A549 (cell line): Measurements from ENCODE around the gene KANSL1.

Source experiments
- MAZ ChIP-seq: fragments of 150-350 bp; IDR thresholded peaks from 2 replicates; pipeline ENCODE4 v1.6.1; 2014; ENCODE audit warnings: antibody characterized with exemption, low read depth, low read length, borderline replicate concordance
- POLR2A ChIP-seq: IDR thresholded peaks from 2 replicates; pipeline ENCODE4 v1.6.1; 2012; ENCODE audit warnings: mild to moderate bottlenecking, low read length

- no peak for TF ChIP-seq MAZ
- TF ChIP-seq POLR2A, result no peak
Observed at GRCh38 chr17:46042925-46043324, 150.3 kb downstream of the KANSL1 start.
